ENCODE measurements around the gene FGF12. TPM values are rescaled to one million over a fixed set of nuclear protein-coding genes. Genes with fewer than 3 reads are reported as not detected.

FGF12 gene
- total RNA-seq, 1 donor from 2014 or later, result 9.8 TPM

DNA sequence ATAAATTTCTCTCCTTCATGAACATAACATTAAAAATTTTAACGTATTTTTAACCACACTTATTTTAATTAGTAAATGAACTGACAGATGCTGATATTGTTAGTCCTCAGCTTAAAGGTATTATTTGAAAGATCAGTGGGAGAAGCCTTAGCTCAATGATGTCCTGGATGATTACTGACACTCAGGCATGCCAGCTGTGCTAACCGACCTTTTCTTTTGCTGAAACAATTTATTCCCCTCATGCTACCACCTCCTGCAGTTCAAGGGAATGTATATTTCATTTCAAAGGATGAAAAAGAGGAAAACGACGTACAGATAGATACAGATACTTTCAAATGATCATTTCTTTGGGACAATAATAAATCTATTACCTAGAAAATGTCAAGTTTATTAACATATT, 620.8 kb downstream of the FGF12 start:
- H3K9me3 Mint-ChIP-seq, result no peaks in the 10 kb centered on the region
- H3K36me3 Mint-ChIP-seq, result no peaks in the 10 kb centered on the region
- H3K4me3 Mint-ChIP-seq, result no peak overlapping the region
- TF ChIP-seq, protein P1, sequence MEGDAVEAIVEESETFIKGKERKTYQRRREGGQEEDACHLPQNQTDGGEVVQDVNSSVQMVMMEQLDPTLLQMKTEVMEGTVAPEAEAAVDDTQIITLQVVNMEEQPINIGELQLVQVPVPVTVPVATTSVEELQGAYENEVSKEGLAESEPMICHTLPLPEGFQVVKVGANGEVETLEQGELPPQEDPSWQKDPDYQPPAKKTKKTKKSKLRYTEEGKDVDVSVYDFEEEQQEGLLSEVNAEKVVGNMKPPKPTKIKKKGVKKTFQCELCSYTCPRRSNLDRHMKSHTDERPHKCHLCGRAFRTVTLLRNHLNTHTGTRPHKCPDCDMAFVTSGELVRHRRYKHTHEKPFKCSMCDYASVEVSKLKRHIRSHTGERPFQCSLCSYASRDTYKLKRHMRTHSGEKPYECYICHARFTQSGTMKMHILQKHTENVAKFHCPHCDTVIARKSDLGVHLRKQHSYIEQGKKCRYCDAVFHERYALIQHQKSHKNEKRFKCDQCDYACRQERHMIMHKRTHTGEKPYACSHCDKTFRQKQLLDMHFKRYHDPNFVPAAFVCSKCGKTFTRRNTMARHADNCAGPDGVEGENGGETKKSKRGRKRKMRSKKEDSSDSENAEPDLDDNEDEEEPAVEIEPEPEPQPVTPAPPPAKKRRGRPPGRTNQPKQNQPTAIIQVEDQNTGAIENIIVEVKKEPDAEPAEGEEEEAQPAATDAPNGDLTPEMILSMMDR (conservative IDR thresholded peaks at IDR 0.05), result no peak
- H3K27ac Mint-ChIP-seq, result no peak overlapping the region
- no peak for DNase-seq (ENCODE audit: extremely low spot score, unreplicated experiment)
- peaks cover 3% of the 10 kb centered on the region for H3K27me3 Mint-ChIP-seq
- no peaks in the 10 kb centered on the region for H3K4me1 Mint-ChIP-seq (ENCODE audit: unreplicated experiment)

DNA sequence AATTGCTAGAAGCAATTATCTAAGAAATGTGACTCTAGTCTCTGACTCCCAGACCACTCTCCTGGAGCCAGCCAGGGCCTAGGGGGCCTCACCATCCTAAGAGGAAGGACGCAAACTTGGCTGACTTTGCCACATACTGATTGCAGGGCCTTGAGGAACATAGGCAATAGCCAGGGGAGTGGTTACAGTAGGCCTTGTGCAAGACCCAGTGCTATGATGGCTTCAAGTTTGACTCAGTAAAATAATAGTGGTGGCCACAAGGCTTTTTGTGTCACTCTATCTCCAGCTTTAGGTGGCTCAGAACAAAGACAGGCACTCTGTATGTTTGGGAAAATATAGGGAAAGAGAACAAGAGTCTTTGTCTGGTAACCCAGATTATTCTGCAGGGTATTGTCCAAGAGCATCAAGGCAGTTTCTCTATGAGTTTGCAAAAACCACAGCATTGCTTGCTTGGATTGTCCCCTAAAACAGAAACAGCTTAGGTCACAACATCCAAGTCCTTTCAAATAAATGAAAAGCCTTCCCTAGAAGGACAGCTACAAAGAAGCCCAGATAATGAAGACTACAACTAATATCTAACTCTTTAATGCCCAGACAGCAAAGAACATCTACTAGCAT, 634.8 kb downstream of the FGF12 start:
- TF ChIP-seq, protein P1 (conservative IDR thresholded peaks at IDR 0.05), result no peak
- no peaks in the 10 kb centered on the region for H3K9me3 Mint-ChIP-seq
- H3K36me3 Mint-ChIP-seq, result no peaks in the 10 kb centered on the region
- DNase-seq (ENCODE audit: extremely low spot score, unreplicated experiment), result no peak
- H3K27ac Mint-ChIP-seq, result no peak overlapping the region
- no peaks in the 10 kb centered on the region for H3K4me1 Mint-ChIP-seq (ENCODE audit: unreplicated experiment)
- no peaks in the 10 kb centered on the region for H3K27me3 Mint-ChIP-seq
- H3K4me3 Mint-ChIP-seq, result no peak overlapping the region

DNA sequence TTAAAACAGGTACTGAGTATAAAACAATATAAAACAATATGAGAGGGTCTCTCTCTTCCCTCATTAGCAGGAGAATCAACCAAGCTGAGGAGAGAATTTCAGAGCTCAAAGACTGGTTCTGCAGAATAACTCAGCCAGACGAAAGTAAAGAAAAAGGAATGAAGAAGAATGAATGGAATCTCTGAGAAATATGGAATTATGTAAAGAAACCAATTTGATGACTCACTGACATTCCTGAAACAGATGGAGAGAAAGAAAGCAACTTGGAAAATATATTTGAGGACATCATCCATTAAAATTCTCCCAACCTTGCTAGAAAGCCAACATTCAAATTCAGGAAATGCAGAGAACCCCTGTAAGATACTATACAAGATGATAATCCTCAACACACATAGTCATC, 635.5 kb downstream of the FGF12 start:
- TF ChIP-seq, protein P1 (conservative IDR thresholded peaks at IDR 0.05), result no peak
- Mint-ChIP-seq H3K4me3 (no peak overlapping the region), H3K27ac (no peak overlapping the region), H3K36me3 (no peaks in the 10 kb centered on the region), H3K9me3 (no peaks in the 10 kb centered on the region), H3K27me3 (no peaks in the 10 kb centered on the region), H3K4me1 (ENCODE audit: unreplicated experiment) (no peaks in the 10 kb centered on the region)
- DNase-seq (ENCODE audit: extremely low spot score, unreplicated experiment), result no peak

DNA sequence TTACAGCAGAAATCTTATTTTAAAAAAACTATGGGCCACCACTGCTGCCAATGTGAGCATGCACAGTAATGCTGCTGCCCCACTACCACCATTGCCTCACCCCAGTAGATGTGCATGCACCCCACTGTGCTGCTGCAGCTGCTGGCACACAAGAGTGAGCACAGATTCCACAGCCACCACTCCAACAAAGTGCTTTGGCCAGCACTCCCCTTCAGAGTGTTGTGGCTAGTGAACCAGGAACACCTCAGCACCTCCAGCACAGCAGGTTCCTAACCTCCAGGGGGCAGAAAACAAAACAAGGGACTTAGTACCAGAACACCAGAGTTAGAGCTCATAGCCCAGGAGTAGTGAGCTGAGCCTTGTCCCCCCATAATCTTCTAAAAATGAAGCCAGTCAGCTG, 636.8 kb downstream of the FGF12 start:
- no peak for DNase-seq (ENCODE audit: extremely low spot score, unreplicated experiment)

More for the DNA sequence above, 636.8 kb downstream of the FGF12 start:
- TF ChIP-seq, protein P1 (conservative IDR thresholded peaks at IDR 0.05), result peak; percentile 38
- Mint-ChIP-seq H3K27me3 (no peaks in the 10 kb centered on the region), H3K4me1 (ENCODE audit: unreplicated experiment) (no peaks in the 10 kb centered on the region), H3K27ac (no peak overlapping the region), H3K4me3 (no peak overlapping the region), H3K9me3 (no peaks in the 10 kb centered on the region), H3K36me3 (no peaks in the 10 kb centered on the region)

Other genes with a start within 250 kb of the FGF12 start
- 14.1 and 23.1 TPM in 2 replicates for gene MB21D2, start 190.3 kb upstream of the FGF12 start, total RNA-seq (ENCODE audit: low replicate concordance)

Measured in type B pancreatic cell (in vitro differentiated cells).